Thymus (tissue), 11 donors: ENCODE measurements around the gene FBN2. TPM values are rescaled to one million over a fixed set of nuclear protein-coding genes. Genes with fewer than 3 reads are reported as not detected.

ENCODE experiments used
- DNase-seq, 9 donors: peaks; one replicate each; pipeline ENCODE4 v3.0.0-alpha.2; 2013; ENCODE audit warnings: low spot score in 9 of 9, low read depth in 6 of 9, missing footprints in 1 of 9
- H3K27ac ChIP-seq, 2 donors: one replicate each; pipeline ENCODE4 v1.5.1; 2013; ENCODE audit warnings: control low read depth in 1 of 2, low read depth in 1 of 2, low read length in 1 of 2, mild to moderate bottlenecking in 1 of 2, moderate library complexity in 1 of 2
- H3K27me3 ChIP-seq, 2 donors: one replicate each; pipeline ENCODE4 v1.5.1; 2013; ENCODE audit warnings: low read length in 1 of 2; ENCODE audit not compliant: control insufficient read depth in 2 of 2, insufficient read depth in 1 of 2
- H3K36me3 ChIP-seq, 2 donors: one replicate each; pipeline ENCODE4 v1.5.1; 2013; ENCODE audit warnings: low read length in 1 of 2, mild to moderate bottlenecking in 1 of 2, moderate library complexity in 1 of 2; ENCODE audit not compliant: control insufficient read depth in 2 of 2, insufficient read depth in 2 of 2
- H3K4me1 ChIP-seq, 2 donors: one replicate each; pipeline ENCODE4 v1.5.1; 2013; ENCODE audit warnings: low read length in 2 of 2; ENCODE audit not compliant: control insufficient read depth in 2 of 2, insufficient read depth in 2 of 2
- H3K4me3 ChIP-seq, 2 donors: one replicate each; pipeline ENCODE4 v1.5.1; 2013; ENCODE audit warnings: low read length in 2 of 2, control low read depth in 1 of 2, mild to moderate bottlenecking in 1 of 2
- H3K9me3 ChIP-seq, 2 donors: one replicate each; pipeline ENCODE4 v1.5.1; 2013; ENCODE audit warnings: low read length in 1 of 2, mild to moderate bottlenecking in 1 of 2; ENCODE audit not compliant: control insufficient read depth in 2 of 2, insufficient read depth in 1 of 2
- WGBS: extraction: QIAGEN DNeasy Blood & Tissue Kit; methylation state at CpG from one replicate; pipeline ENCODE4 v1.1.7; 2013; 5-methylcytosine and 5-hydroxymethylcytosine counted together
- polyA plus RNA-seq: library from polyadenylated mRNA; stranded (reverse); fragments of 200-250 nt; gene quantifications from one replicate; pipeline ENCODE4 v1.2.3, GENCODE V29; 2013
- total RNA-seq: library from RNA; stranded (reverse); fragments of 120-200 nt; gene quantifications from one replicate; pipeline ENCODE4 v1.2.4, GENCODE V29; 2013
- donor health status: healthy.

The FBN2 gene
- total and polyA plus RNA-seq, 2 donors: 0.23 to 5.5 TPM

- Histone ChIP-seq H3K27ac (no peak overlapping the region), H3K4me1 (no peaks in the 10 kb centered on the region), H3K36me3 (no peaks in the 10 kb centered on the region), H3K27me3 (no peaks in the 10 kb centered on the region), H3K9me3 (no peaks in the 10 kb centered on the region), H3K4me3 (no peak overlapping the region)
- WGBS: 90% methylated on average over 3 of the region's 3 CpGs
- DNase-seq: no peak
Observed at GRCh38 chr5:128353441-128354107, 184.5 kb downstream of the FBN2 start.

DNA sequence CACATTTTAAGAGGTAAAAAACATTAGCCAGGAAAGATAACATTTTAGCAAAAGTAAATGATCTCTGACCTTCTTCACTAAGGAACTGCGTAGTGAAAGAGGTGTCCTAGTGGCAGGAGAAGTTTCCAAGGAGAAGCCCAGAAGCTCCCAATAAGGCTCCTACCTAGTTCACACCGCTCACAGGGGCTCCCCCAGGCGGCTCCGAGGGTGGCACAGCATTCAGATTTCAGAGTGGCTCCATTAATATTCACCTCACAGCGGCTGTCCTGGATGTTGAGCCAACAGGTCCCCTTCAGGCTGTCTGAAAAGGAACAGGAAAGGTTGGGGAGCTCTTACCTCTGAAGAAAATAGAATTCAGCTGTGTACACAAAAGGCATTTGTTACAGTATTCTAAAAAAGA is 187.3 kb downstream of the FBN2 start:
- 94% methylated on average over 5 of the region's 5 CpGs for WGBS
- no peaks in the 10 kb centered on the region for H3K36me3 ChIP-seq
- no peak for DNase-seq

GRCh38 chr5:128349044-128349858 is 188.8 kb downstream of the FBN2 start:
- DNase-seq: no peak
- H3K27me3 ChIP-seq: no peaks in the 10 kb centered on the region
- H3K4me1 ChIP-seq: no peaks in the 10 kb centered on the region
- WGBS: 88% methylated on average over 11 of the region's 11 CpGs
- no peaks in the 10 kb centered on the region for H3K9me3 ChIP-seq
- no peak overlapping the region for H3K27ac ChIP-seq
- H3K36me3 ChIP-seq: no peaks in the 10 kb centered on the region
- no peak overlapping the region for H3K4me3 ChIP-seq

More for the DNA sequence above, 187.3 kb downstream of the FBN2 start:
- H3K27me3 ChIP-seq: no peaks in the 10 kb centered on the region
- H3K27ac ChIP-seq: no peak overlapping the region
- no peak overlapping the region for H3K4me3 ChIP-seq
- H3K9me3 ChIP-seq: no peaks in the 10 kb centered on the region
- H3K4me1 ChIP-seq: no peaks in the 10 kb centered on the region

DNA sequence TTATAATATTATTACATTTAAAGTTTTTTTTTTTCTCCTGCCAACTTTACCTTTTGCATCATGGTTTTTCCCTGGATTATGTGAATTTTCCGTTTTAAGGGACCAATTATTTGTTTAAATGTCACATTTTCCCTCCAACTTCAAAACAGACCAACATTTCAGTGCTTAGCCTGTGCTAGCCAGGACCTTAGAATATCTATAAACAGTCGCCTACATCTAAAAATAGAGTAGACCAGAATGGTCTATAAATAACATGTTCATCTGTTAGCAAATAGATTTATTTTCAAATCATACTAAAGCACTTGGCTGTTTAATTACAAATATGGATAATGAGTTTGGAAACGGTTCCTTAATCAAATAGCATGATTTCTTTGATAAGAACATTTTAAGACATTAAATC is 192.0 kb downstream of the FBN2 start:
- Histone ChIP-seq H3K4me3 (no peak overlapping the region), H3K27ac (no peak overlapping the region), H3K27me3 (no peaks in the 10 kb centered on the region), H3K9me3 (no peaks in the 10 kb centered on the region), H3K36me3 (no peaks in the 10 kb centered on the region), H3K4me1 (no peaks in the 10 kb centered on the region)
- no peak for DNase-seq
- 90% methylated on average over 3 of the region's 3 CpGs for WGBS

- H3K4me3 ChIP-seq: no peak overlapping the region
- no peak overlapping the region for H3K27ac ChIP-seq
- no peaks in the 10 kb centered on the region for H3K4me1 ChIP-seq
- WGBS: 98% methylated on average over 16 of the region's 16 CpGs
- no peak for DNase-seq
- H3K36me3 ChIP-seq: no peaks in the 10 kb centered on the region
- H3K9me3 ChIP-seq: no peaks in the 10 kb centered on the region
- no peaks in the 10 kb centered on the region for H3K27me3 ChIP-seq
Observed at GRCh38 chr5:128345247-128345646, 192.8 kb downstream of the FBN2 start.

GRCh38 chr5:128343168-128343567 is 194.9 kb downstream of the FBN2 start:
- WGBS: 88% methylated on average over 4 of the region's 4 CpGs
- H3K36me3 ChIP-seq: no peaks in the 10 kb centered on the region
- H3K4me1 ChIP-seq: no peaks in the 10 kb centered on the region
- no peak for DNase-seq
- H3K9me3 ChIP-seq: no peaks in the 10 kb centered on the region
- H3K27ac ChIP-seq: no peak overlapping the region
- no peak overlapping the region for H3K4me3 ChIP-seq
- H3K27me3 ChIP-seq: no peaks in the 10 kb centered on the region

DNA sequence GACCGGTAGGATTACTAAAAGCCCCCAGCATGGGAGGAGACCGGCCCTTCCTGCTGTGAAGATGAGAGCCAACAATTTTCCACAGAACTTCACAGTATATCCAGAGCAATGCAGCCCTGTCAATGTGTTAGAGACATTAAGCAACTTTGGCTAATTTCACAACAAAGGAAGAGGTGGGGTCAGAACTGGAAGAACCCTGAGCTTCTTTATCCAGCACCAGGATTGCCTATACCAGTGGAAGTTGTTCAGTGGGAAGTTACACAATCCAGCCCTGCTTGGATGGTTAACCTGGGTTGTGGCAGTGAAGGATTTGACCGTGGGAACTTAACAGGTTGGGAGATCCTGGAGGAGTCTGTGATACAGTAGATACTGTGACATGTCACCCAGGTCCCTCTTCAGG is 197.0 kb downstream of the FBN2 start:
- H3K27me3 ChIP-seq: no peaks in the 10 kb centered on the region
- no peak for DNase-seq
- no peaks in the 10 kb centered on the region for H3K4me1 ChIP-seq
- no peaks in the 10 kb centered on the region for H3K36me3 ChIP-seq
- 90% methylated on average over 3 of the region's 3 CpGs for WGBS
- no peaks in the 10 kb centered on the region for H3K9me3 ChIP-seq
- H3K27ac ChIP-seq: no peak overlapping the region
- H3K4me3 ChIP-seq: no peak overlapping the region

GRCh38 chr5:128340648-128341047 is 197.4 kb downstream of the FBN2 start:
- no peaks in the 10 kb centered on the region for H3K4me1 ChIP-seq
- H3K36me3 ChIP-seq: no peaks in the 10 kb centered on the region
- 96% methylated on average over 2 of the region's 2 CpGs for WGBS
- H3K9me3 ChIP-seq: no peaks in the 10 kb centered on the region
- H3K4me3 ChIP-seq: no peak overlapping the region
- no peak overlapping the region for H3K27ac ChIP-seq
- DNase-seq: no peak
- no peaks in the 10 kb centered on the region for H3K27me3 ChIP-seq

GRCh38 chr5:128339585-128339984 is 198.5 kb downstream of the FBN2 start:
- Histone ChIP-seq H3K9me3 (no peaks in the 10 kb centered on the region), H3K27ac (no peak overlapping the region), H3K27me3 (no peaks in the 10 kb centered on the region), H3K4me3 (no peak overlapping the region), H3K4me1 (no peaks in the 10 kb centered on the region), H3K36me3 (no peaks in the 10 kb centered on the region)
- DNase-seq: no peak
- WGBS: 89% methylated on average over 3 of the region's 3 CpGs
